ENCODE results near the gene MAGOHB.

DNA sequence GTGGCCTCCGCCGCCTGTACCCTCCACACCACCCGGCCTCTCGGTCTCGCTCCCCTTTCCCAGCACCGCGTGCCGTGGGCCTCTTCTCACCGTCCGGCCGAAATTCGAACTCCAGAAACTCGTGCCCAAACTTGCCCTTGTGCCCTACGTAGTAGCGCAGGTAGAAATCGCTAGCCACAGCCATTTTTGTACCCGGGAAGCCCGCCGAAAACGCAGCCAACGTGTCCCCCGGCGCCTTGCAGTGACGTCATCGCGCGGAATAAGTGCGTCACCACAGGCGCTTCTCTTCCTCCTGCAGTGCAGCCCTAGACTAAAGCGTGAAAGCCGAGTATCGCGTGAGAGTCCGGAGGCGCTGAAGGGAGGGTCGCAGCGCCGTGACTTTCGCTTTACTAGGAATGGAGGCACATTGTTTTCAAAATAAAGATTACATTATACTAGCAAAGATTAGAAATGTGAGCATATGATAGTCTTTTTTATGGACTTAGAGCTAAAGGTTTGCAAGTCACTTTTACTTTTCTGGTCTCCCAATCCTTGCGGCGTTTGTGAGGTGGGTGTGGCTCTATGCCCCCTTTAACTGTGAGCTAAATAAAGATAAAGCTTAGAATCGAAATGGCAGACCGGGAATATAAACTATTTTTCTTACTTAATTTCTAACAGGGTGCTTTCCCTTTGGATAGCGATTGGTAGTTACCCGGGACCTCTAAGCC lies at the start of gene MAGOHB:
- peak; percentile 99 for TF ChIP-seq POLR2AphosphoS5 (IDR thresholded peaks at IDR 0.05; ENCODE audit: borderline replicate concordance, low read depth, low read length)
- no peak for TF ChIP-seq EZH2 (IDR thresholded peaks at IDR 0.05)
- TF ChIP-seq FOXP2 (optimal IDR thresholded peaks at IDR 0.05; ENCODE audit: control extremely low read depth, extremely low read length, insufficient read depth), result no peak

Measured in SK-N-MC (cell line).